NCI-H774 (cell line): ENCODE results near the gene PSMD8.
"Not testable (repeated sequence)": the region's sequence is repeated elsewhere in the genome, so short reads cannot be mapped to it uniquely, and the experiment has no call there.

Experiments
- DNase-seq: peaks from one replicate; lab custom pipeline; 2025; lab: John Stamatoyannopoulos, UW

PSMD8 gene

DNA sequence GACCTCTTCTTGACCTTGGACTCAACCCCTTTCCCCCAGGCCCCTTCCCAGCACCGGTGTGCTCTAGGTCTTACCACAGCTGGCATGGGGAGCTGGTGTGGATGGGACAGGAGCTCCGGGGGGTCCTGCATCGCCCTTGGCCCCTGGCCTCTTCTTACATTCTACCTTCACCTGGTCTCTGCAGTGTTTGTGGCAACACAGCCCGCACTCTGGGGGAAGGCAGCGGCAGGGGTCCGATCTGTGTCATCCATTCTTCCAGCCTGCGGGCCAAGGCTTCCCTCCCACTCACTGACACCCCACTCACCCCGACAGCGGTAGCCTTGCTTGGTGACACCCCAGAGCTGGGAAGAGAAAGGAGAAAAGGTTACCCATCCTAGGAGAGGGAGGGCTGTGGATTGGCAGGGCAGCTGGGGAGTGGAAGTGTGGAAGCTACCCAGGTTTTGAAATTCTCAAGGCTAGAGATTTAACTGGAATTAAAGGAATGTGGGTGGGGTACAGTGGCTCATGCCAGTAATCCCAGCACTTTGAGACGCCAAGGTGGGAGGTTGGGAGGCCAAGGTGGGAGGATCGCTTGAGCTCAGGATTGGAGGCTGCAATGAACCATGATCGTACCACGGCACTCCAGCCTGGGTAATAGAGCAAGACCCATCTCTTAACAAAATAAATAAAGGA is 36.8 kb downstream of the PSMD8 start:
- DNase-seq, result no peak

DNA sequence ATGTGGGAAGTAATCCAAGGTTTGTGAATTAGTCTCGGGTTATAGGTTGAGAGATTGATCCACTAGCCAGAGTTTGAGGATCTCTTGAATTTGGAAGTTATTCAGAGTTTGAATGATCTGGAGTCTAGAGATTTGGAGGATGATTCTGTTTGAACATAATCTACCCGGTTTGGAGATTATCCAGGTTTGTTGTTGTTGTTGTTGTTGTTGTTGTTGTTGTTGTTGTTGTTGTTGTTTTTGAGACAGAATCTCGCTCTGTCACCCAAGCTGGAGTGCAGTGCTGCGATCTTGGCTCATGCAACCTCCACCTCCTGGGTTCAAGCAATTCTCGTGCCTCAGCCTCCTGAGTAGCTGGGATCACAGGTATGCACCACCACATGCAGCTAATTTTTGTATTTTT is 37.5 kb downstream of the PSMD8 start:
- not testable (repeated sequence) for DNase-seq

DNA sequence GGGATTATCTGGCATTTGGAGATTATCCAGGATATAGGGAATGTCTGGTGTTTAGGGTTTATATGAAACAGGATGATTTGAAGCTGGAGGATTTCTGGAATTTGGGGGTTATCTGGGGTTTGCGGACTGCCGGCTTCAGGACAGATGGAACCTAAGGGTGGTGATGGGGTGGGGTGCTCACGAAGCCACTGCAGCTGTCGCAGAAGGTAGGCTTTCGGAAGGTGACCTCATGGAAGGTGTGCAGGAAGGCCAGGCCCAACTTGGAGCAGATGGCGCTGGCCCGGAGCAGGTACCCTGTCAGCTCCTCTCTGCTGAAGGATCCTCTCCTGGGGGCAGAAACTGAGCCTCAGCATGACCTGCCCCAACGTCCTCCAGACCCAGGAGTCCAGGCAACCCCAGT is 38.1 kb downstream of the PSMD8 start:
- DNase-seq, result no peak

DNA sequence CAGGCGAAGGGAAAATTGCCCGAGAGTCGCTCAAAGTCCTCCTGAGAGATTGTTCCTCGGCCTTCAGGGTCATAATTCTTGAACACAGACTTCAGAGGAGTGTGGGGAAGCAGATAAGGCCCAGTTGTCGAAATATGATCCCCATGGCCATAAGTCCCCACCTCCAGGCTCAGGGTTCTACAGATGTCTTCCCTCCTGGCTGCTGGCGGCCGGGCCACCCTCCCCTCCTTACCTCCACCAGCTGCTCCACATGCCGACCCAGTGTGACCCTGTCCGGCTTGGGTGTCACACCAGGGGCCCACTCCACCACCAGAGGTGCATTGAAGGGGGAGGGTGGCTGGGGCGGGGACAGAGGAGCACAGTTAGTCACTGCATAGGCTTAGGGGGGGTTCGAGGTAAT is 38.6 kb downstream of the PSMD8 start:
- no peak for DNase-seq

DNA sequence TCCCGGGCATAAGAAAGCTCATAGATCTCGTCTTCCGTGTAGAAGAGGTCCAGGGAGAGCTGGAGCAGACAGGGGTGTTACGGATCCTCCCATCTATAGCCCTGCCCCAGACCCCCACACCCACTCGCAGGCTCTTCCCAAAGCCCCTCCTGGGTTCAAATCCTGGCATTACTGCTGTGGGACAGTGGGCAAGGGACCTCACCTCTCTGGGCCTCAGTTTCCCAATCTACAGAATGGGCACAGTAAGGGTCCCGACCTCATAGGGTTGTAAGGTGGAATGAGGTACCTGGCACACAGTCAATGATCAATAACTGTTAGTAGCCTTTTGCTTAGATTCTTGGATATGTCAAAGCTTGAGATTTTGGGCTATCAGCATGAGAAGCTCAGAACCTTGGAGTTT is 39.0 kb downstream of the PSMD8 start:
- no peak for DNase-seq

DNA sequence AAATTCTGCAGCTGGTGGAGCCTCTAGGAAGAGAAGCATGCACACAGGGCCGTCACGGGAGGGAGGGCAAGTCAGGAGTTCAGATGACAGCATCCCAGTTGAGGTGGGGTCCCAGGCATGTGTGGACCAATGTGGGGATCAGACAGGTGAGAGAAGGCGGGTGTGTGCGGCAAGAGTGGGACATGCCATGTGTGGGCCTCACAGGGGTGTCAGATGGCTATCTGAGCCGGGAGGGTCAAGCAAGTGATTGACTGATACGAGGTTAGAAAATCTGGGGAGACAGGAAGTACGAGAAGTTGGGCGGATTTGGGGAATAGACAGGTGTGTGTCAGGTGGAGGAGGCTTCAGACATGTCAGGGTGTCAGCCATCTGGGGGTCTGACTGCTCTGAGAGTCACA is 42.8 kb downstream of the PSMD8 start:
- DNase-seq, result no peak

DNA sequence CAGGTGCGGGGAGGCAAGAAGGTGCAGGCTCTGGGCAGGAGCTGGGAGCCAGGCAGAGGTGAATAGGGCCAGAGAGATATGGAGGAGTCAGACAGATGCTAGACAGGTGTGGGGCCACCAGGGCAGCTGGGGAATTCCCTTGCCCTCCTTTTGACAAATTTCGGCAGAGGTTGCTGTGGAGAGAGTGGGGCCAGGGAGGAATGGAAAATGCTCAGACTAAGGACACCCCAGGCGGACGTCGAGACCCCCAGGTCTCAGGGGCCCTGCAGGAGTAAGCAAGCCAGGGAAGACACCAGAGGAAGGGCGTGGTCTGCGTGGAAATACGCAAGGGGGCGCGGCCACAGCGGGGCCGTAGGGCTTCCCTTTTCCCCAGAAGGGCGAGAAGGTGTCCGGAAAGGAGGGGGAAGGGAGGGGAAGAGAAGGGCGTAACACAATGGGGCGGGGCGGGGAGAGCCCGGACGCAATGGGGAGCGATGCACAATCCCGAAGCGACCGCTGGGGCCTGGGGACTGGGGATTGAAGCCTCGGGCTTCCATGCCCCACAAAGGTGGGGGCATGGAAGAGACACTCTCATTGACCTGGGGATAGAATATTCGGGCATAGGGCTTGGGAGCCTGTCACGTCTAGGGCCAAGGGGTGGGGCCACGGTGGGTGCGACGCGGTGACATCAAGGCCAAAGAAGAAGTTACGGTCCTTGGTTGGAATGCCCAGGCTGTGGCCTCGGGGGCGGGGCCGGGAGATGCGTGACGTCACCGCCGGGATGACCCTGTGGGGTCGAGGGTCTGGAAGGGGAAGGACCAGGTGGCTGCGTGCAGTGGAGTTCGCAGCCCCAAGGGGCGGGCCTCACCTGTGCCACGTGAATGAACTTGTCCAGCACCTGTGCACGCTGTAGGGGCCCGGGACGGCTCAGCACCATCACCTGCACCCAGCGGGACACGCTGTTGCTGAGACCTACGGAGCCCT is 43.5 kb downstream of the PSMD8 start:
- peak; percentile 25 for DNase-seq

DNA sequence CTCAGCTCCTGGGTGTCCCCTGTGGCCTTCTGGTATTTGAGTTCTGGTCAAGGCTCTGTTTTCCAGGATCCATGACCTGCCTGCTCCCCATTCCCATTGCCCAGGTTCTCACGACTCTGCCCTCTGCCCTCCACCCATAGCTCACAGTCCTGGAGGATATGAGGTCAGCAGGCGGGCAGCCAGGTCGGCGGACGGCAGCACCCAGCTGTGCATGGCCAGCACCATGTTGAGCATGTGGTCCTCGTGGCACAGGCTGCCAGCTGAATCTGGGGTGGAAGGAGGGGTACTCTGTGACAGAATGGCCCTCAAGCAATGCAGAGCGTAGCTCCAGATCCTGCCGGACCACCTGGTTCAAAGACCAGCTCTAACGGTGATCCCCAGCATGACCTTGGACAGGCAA is 46.6 kb downstream of the PSMD8 start:
- DNase-seq, result no peak

DNA sequence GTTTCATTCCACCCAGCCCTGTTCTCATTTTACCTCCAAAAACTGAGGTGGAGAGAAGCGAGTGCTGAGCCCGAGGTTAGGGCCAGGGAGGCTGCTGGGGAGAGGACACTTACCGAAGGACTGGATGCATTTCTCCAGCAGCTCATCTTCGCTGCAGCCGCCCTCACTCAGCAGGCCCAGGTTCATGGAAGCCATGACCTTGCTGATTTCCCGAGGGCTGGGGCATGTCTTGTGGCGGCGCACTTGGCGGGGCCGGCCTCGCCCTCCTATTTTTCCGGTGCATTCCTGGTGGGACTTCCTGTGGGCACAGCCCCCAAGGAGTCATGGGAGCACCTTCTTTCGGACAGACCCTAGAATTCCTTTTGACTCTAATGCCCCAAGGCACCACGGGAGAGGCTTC is 47.5 kb downstream of the PSMD8 start:
- DNase-seq, result no peak

DNA sequence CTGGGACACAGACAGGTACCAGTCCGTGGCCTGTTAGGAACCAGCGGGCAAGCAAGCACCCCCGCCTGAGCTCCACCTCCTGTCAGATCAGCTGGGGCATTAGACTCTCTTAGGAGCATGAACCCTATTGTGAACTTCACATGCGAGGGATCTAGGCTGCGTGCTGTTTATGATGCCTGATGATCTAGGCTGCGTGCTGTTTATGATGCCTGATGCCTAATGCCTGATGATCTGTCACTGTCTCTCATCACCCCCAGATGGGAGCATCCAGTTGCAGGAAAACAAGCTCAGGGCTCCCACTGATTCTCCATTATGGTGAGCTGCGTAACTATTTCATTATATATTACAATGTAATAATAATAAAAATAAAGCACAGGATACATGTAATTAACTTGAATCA is 48.1 kb downstream of the PSMD8 start:
- DNase-seq, result no peak

DNA sequence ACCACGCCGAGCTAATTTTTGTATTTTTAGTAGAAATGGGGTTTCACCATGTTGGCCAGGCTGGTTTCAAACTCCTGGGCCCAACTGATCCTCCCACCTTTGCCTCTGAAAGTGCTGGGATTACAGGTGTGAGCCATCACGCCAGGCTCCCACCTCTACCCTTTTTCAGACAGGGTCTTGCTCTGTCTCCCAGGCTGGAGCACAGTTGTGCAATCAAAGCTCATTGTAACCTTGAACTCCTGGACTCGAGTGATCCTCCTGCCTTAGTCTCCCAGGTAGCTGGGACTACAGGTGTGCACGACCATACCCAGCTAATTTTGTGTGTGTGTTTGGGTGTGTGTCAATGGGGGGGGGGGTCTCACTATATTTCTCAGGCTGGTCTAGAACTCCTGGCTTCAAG is 49.9 kb downstream of the PSMD8 start:
- no peak for DNase-seq

DNA sequence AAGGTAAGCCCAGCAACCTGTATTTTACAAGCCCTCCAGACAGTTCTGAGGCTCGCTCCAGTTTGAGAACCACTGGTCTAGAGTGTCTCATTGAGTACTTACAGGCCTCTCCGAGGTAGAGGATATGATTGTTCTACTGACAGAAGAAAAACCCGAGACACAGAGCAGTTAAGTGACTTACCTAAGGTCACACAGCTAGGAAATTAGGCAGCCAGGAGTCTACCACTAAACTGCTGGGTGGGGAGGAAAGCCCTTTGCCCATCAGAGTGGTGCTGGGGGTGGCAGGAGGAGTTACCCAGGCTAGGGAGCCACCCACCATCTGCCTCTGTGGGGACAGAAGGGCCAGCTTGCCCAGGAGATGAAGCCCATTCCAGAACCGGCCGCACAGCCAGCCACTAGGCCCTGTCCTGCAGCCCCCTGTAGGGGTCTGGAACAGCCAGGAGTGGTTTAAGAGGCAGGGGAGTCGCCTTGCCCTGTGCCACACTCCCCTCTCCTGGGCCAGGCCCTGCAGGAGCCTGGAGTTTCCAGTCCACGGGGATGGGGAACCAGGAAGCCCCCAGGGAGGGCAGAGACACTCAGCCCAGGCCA is 50.9 kb downstream of the PSMD8 start:
- no peak for DNase-seq

DNA sequence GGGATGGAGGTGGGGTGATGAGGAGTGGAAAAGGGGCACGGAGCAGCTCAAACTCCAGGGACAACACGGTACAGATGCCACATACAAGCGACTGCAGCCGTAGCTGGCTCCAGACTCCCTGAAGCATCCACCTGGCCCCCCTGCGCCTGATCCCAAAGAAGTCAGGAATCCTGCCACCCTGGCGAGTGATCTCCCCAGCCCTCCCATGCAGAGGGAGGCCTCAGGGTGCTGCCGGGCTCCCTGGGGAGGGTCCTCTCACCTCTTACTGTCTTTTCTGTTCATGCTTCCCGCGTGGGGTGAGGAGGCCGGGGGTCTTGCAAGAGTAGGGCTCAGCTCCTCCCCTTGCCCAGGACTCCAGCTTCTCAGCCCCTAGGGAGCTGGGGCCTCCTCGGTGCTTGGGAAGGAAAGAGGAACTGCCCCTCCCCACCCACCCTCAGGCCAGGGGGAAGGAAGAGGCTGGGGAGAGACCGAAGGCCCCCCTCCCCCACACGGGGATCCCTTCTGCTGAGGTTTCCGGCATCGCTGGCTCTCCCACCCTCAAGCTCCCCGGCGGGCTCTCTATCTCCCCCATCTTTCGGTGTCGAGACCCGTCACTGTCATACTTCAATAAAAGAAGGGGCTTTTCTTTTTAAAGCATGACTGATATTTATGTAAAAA is 51.6 kb downstream of the PSMD8 start, which contains the start of gene RASGRP4:
RASGRP4 (minus strand) TSS at position 410 of the 657 bp plus-strand sequence; CDS start at position 282, 128 bp downstream.
- DNase-seq, result no peak

DNA sequence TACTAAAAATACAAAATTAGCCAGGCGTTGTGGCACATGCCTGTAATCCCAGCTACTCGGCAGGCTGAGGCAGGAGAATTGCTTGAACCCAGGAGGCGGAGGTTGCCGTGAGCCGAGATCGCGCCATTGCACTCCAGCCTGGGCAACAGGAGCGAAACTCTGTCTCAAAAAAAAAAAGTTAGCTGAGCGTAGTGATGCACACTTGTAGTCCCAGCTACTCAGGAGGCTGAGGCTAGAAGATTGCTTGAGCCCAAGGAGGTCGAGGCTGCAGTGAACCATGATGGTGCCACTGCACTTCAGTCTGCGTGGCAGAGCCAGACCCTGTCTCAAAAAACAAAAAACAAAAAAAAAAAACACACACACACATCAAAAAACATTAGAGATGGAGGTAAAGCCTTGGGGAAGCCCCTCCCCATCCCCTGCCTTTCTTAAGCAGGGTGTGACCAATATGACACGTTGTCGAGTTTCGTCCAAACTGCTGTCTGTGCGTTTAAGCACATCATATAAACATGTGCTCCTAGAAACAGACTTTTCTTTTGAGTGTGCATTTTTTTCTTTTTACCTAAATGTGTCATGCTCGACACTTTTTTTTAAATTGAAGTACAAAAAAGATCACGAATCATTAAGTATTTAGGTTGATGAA is 52.8 kb downstream of the PSMD8 start:
- not testable (repeated sequence) for DNase-seq

DNA sequence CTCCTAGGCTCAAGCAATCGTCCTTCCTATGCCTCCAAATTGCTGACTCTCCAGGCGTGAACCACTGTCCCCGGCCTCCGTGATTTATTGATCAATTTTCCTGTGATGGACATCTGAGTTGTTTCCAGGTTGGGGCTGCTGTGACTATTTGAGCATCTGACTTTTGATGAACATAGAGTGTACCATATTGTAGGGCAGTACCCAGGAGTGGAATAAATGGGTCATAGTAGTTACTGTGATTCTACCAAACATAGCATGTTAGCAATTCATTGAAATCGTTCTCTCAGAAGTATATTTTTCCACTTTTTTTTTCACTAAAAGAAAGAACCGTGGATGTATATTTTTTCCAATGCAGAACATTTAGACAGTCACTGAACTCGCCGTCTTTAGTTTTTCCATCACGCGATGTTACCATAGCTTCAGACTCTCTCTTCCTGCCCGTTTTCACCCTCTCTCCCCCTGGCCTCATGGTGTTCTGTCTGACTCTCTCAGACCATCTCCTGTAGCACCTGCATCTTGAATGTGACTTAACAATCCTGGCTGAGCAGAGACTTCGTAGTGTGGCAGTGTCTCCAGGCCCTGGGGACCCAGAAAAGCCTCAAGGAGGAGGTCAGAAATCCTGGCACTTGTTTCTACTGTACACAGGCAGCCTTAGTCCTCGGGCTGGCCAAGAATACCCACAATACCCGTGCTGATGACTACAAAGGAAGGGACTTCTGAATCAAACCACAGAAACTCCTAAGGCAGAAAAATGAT is 54.9 kb downstream of the PSMD8 start:
- DNase-seq, result no peak

DNA sequence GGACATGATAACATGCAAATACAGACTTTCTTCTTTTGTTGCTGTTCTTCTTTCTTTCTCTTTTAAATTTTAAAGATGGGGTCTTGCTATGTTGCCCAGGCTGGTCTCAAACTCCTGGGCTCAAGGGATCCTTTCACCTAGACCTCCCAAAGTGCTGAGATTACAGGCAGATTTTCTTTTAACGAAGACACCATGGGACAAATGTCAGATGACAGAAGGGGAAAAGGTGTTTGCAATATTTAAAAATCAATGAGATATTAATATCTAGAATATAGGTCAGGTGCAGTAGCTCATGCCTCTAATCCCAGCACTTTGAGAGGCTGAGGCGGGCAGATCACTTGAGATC is 55.4 kb downstream of the PSMD8 start:
- no peak for DNase-seq

DNA sequence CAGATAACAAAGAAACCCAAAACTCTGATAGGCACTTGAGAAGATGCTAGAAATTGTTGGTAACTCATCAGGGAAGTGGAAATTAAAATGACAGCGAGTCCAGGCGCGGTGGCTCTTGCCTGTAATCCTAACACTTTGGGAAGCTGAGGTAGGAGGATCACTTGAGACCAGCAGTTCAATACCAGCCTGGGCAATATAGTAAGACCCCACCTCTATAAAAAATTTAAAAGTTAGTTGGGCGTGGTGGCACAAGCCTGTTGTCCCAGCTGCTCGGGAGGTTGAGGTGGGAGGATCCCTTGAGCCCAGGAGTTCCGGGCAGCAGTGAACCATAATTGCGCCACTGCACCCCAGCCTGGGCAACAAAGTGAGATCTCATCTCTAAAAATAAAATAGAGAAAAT is 56.6 kb downstream of the PSMD8 start:
- no peak for DNase-seq

DNA sequence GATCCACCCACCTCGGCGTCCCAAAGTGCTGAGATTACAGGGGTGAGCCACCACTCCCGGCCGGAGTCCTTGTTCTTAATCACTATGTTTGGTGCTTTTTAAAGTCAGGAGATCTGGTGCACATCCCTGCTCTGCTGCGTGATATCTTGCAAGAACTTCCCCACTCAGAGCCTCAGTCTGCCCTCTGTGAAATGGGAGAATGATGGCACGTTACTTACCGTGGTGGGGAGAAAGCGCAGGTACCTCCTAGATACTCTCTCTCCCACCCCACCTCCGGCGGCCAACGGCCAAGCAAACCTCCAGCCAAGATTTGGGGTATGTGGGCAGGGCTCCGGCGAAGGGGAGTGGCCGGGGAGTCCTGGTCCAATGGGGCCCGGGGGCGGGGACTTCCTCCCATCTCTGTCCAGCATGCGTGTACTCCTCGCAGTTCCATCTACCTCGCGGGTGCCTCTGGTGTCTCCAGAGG is 58.9 kb downstream of the PSMD8 start, which contains the start of gene RYR1:
RYR1 (plus strand) TSS at position 424 of the 466 bp plus-strand sequence. CDS start 139 bp downstream, outside the sequence.
- no peak for DNase-seq
